HG03521 (cell line): ENCODE data around the gene ELF3.
"Not testable (repeated sequence)": the region's sequence is repeated elsewhere in the genome, so short reads cannot be mapped to it uniquely, and the experiment has no call there.

Experiments used
- ATAC-seq: cut with Tn5 transposase; IDR thresholded peaks from one replicate; pipeline ENCODE4 v1.9.1; 2021; ENCODE audit warnings: mild to moderate bottlenecking, moderate library complexity; ENCODE audit not compliant: unreplicated experiment

Gene ELF3

GRCh38 chr1:202007805-202008489 lies 2.4 kb upstream of the ELF3 start:
- no peak for ATAC-seq

GRCh38 chr1:202009326-202010179 lies 834 bp upstream of the ELF3 start:
- ATAC-seq = no peak

- ATAC-seq = no peak
Measured at GRCh38 chr1:202011994-202012393, 1.6 kb downstream of the ELF3 start.

- no peak for ATAC-seq
Measured at GRCh38 chr1:202012544-202013478, 2.4 kb downstream of the ELF3 start.

- ATAC-seq = no peak
Measured at GRCh38 chr1:202013603-202014002, 3.2 kb downstream of the ELF3 start.

GRCh38 chr1:202014060-202014459 lies 3.7 kb downstream of the ELF3 start:
- ATAC-seq = no peak

- no peak for ATAC-seq
Measured at GRCh38 chr1:202014915-202015661, 4.7 kb downstream of the ELF3 start.

GRCh38 chr1:202015662-202015937 lies 5.2 kb downstream of the ELF3 start:
- no peak for ATAC-seq

- no peak for ATAC-seq
Measured at GRCh38 chr1:202016022-202016810, 5.8 kb downstream of the ELF3 start.

GRCh38 chr1:202016811-202017748 lies 6.7 kb downstream of the ELF3 start:
- no peak for ATAC-seq

- no peak for ATAC-seq
Measured at GRCh38 chr1:202017749-202018467, 7.5 kb downstream of the ELF3 start.

GRCh38 chr1:202018468-202019234 lies 8.3 kb downstream of the ELF3 start:
- no peak for ATAC-seq

- not testable (repeated sequence) for ATAC-seq
Measured at GRCh38 chr1:202019235-202019558, 8.8 kb downstream of the ELF3 start.

- ATAC-seq = no peak
Measured at GRCh38 chr1:202023001-202023433, 12.6 kb downstream of the ELF3 start.

- ATAC-seq = no peak
Measured at GRCh38 chr1:202029171-202029665, 18.8 kb downstream of the ELF3 start.

- ATAC-seq = no peak
Measured at GRCh38 chr1:202029727-202030126, 19.3 kb downstream of the ELF3 start.

GRCh38 chr1:202031796-202032195 lies 21.4 kb downstream of the ELF3 start:
- ATAC-seq = no peak
